GM12801 (cell line): Measurements from ENCODE around the gene GPC6.

Experiments
- TF ChIP-seq, protein P1 (sequence below): IDR thresholded peaks from one replicate; pipeline ENCODE4 v1.5.1; 2011; ENCODE audit warnings: control low read depth; ENCODE audit not compliant: insufficient read length; ENCODE audit errors: extremely low read depth

GPC6 gene

DNA sequence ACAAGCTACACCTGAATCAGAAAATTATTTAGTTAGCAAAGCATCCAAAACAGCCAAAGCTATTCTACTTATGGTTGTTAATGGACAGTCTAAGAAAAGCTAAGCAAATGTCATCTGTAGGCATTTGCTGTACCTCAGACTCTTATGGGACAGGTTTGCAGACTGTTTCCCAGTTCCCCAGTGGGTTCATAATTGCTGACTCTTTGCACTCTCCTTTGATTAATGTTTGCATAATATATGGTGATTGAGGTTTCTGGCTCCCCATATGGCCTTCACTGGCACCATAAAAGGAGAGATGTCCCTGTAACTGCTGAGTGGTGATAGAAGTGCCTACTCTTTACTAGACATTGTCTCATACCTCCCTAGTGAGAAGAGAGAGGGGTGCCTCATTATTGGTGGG lies 142.1 kb downstream of the GPC6 start:
- TF ChIP-seq, protein P1, sequence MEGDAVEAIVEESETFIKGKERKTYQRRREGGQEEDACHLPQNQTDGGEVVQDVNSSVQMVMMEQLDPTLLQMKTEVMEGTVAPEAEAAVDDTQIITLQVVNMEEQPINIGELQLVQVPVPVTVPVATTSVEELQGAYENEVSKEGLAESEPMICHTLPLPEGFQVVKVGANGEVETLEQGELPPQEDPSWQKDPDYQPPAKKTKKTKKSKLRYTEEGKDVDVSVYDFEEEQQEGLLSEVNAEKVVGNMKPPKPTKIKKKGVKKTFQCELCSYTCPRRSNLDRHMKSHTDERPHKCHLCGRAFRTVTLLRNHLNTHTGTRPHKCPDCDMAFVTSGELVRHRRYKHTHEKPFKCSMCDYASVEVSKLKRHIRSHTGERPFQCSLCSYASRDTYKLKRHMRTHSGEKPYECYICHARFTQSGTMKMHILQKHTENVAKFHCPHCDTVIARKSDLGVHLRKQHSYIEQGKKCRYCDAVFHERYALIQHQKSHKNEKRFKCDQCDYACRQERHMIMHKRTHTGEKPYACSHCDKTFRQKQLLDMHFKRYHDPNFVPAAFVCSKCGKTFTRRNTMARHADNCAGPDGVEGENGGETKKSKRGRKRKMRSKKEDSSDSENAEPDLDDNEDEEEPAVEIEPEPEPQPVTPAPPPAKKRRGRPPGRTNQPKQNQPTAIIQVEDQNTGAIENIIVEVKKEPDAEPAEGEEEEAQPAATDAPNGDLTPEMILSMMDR = no peak

- TF ChIP-seq, protein P1 = no peak
Measured at GRCh38 chr13:93372856-93373255, 146.2 kb downstream of the GPC6 start.

GRCh38 chr13:93375491-93375890 lies 148.9 kb downstream of the GPC6 start:
- TF ChIP-seq, protein P1 = no peak

- TF ChIP-seq, protein P1 = no peak
Measured at GRCh38 chr13:93377196-93377595, 150.6 kb downstream of the GPC6 start.

DNA sequence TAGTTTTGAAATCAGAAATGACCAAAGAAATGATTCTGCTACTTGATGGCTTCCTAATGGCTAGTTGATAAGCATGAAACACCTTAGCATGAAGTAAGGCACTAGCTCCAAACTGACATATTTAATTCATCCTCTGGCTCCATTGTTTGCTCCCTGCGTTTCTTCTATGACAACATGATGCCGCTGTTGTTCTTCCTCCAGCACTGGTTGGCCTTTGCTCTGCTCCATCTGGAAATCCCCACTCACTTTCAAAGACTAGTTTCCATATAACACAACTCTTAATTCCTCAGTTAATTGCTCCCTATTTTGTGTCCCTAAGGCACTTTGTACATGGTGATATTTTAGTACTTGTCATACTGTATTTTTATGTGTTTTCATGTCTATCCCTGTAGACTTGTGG lies 151.6 kb downstream of the GPC6 start:
- TF ChIP-seq, protein P1 = no peak

- TF ChIP-seq, protein P1 = no peak
Measured at GRCh38 chr13:93386116-93386515, 159.5 kb downstream of the GPC6 start.

- TF ChIP-seq, protein P1 = no peak
Measured at GRCh38 chr13:93388701-93389100, 162.1 kb downstream of the GPC6 start.

DNA sequence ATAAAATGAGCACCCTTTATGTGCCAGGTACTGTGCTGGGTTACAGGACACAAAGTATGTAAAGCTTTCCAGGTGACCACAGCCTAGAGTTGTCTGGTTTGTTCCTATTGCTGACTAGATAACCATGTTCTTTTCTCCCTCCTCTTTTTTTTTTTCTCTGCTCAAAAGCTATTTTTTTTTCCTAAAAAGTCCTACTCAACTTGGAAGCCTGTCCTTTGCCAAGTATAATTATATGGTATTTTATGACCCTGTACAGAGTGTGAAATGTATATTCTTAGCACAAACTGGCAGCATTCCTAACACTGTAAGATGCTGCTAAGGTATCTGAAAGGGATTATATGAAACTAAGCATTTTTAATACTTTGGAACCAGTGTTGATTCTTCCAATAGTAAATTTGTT lies 171.0 kb downstream of the GPC6 start:
- TF ChIP-seq, protein P1 = no peak
